GM21825 (cell line): Measurements from ENCODE around the gene CABP2.
"Not testable (repeated sequence)": the region's sequence is repeated elsewhere in the genome, so short reads cannot be mapped to it uniquely, and the experiment has no call there.

ENCODE experiments used
- ATAC-seq: cut with Tn5 transposase; IDR thresholded peaks from one replicate; pipeline ENCODE4 v1.9.1; 2021; ENCODE audit warnings: mild to moderate bottlenecking, moderate library complexity; ENCODE audit not compliant: unreplicated experiment

CABP2 gene

GRCh38 chr11:67495234-67496005 lies 27.8 kb downstream of the CABP2 start:
- ATAC-seq = no peak

GRCh38 chr11:67494371-67495233 lies 28.6 kb downstream of the CABP2 start:
- ATAC-seq = no peak

GRCh38 chr11:67493548-67494370 lies 29.5 kb downstream of the CABP2 start:
- no peak for ATAC-seq

- no peak for ATAC-seq
Observed at GRCh38 chr11:67492801-67493547, 30.3 kb downstream of the CABP2 start.

- no peak for ATAC-seq
Observed at GRCh38 chr11:67492069-67492727, 31.0 kb downstream of the CABP2 start.

GRCh38 chr11:67491276-67492068 lies 31.8 kb downstream of the CABP2 start:
- no peak for ATAC-seq

- ATAC-seq = no peak
Observed at GRCh38 chr11:67490727-67491065, 32.5 kb downstream of the CABP2 start.

- no peak for ATAC-seq
Observed at GRCh38 chr11:67489885-67490726, 33.1 kb downstream of the CABP2 start.

GRCh38 chr11:67489203-67489884 lies 33.9 kb downstream of the CABP2 start:
- ATAC-seq = no peak

- ATAC-seq = no peak
Observed at GRCh38 chr11:67486481-67487195, 36.6 kb downstream of the CABP2 start.

GRCh38 chr11:67485873-67486361 lies 37.3 kb downstream of the CABP2 start:
- ATAC-seq = not testable (repeated sequence)

GRCh38 chr11:67484847-67485311 lies 38.4 kb downstream of the CABP2 start:
- no peak for ATAC-seq

- ATAC-seq = no peak
Observed at GRCh38 chr11:67483831-67484665, 39.2 kb downstream of the CABP2 start.

GRCh38 chr11:67482827-67483798 lies 40.1 kb downstream of the CABP2 start, which contains the start of gene AIP:
AIP (plus strand) TSS chr11:67483026; CDS start chr11:67483159, 133 bp downstream.
- ATAC-seq = peak; percentile 58
